HCT116 (cell line): ENCODE measurements around the gene C4A. TPM values are rescaled to one million over a fixed set of nuclear protein-coding genes. Genes with fewer than 3 reads are reported as not detected.

ENCODE experiments used
- ATAC-seq: fragments of 200-7000 bp; cut with Tn5 transposase; 2 replicates; pipeline ENCODE4 v1.9.1; 2020; ENCODE audit warnings: mild to moderate bottlenecking, moderate library complexity
- BruUV-seq: library from RNA; stranded (reverse); fragments of 400-500 nt; replicated peaks from 2 replicates; lab custom pipeline; 2021; lab: Mats Ljungman, UMichigan
- CTCF ChIA-PET: fragments of 300-600 bp; sonication (Branson Sonifier 250); formaldehyde crosslinking; loops from one replicate; lab custom pipeline; 2021; ENCODE audit warnings: antibody characterized with exemption; lab: Charles Lee
- POLR2A ChIA-PET: fragments of 300-600, 350-600 bp; sonication (Branson Sonifier 250); formaldehyde crosslinking; loops from one replicate; lab custom pipeline; 2021; ENCODE audit warnings: antibody characterized with exemption; lab: Charles Lee
- RAD21 ChIA-PET, 2 experiments: fragments of 300-600 bp; sonication (Branson Sonifier 250); formaldehyde crosslinking; loops; one replicate each; lab custom pipeline; 2023; ENCODE audit warnings: low total read pairs in 2 of 2; ENCODE audit not compliant: uncharacterized antibody in 2 of 2, unreplicated experiment in 2 of 2, low non-redundant PET in 1 of 2; lab: Charles Lee
- DNase-seq: peaks from one replicate; pipeline ENCODE4 v3.0.0-alpha.2; 2010; ENCODE audit warnings: low read depth, low spot score
- H2AFZ ChIP-seq: fragments of 200-600 bp; shearing (Covaris generic), sonication (generic); 2 replicates; pipeline ENCODE4 v1.6.1; 2017; ENCODE audit warnings: low read depth, mixed run types, mixed read lengths, antibody characterized with exemption, low read length; ENCODE audit not compliant: poor library complexity, severe bottlenecking
- H3K27ac ChIP-seq: 2 replicates; pipeline ENCODE4 v1.5.1; 2012; ENCODE audit warnings: low read depth, low read length
- H3K27me3 ChIP-seq: fragments of 200-600 bp; sonication (generic); 2 replicates; pipeline ENCODE4 v1.6.1; 2016; ENCODE audit warnings: mixed run types, low read length, mixed read lengths; ENCODE audit not compliant: insufficient read depth
- H3K36me3 ChIP-seq, 2 experiments: fragments of 200-500 bp in 1 of 2; fragments of 200-600 bp in 1 of 2; sonication (Bioruptor generic) in 1 of 2; sonication (generic) in 1 of 2; 2 replicates each; pipeline versions ENCODE4 v1.5.1 to v1.6.1; 2014 to 2016; ENCODE audit warnings: low read length in 2 of 2, inconsistent platforms in 1 of 2, mixed read lengths in 1 of 2, mixed run types in 1 of 2; ENCODE audit not compliant: insufficient read depth in 2 of 2, control insufficient read depth in 1 of 2
- H3K4me1 ChIP-seq, 2 experiments: fragments of 200-600 bp in 1 of 2; sonication (generic) in 1 of 2; 2 replicates each; pipeline versions ENCODE4 v1.5.1 to v1.6.1; 2012 to 2017; ENCODE audit warnings: low read length in 2 of 2, inconsistent platforms in 1 of 2, mild to moderate bottlenecking in 1 of 2, mixed read lengths in 1 of 2, mixed run types in 1 of 2, moderate library complexity in 1 of 2; ENCODE audit not compliant: insufficient read depth in 2 of 2, control insufficient read depth in 1 of 2
- H3K4me2 ChIP-seq: fragments of 200-600 bp; sonication (generic); 2 replicates; pipeline ENCODE4 v1.6.1; 2017; ENCODE audit warnings: mixed run types, low read length, mixed read lengths
- H3K4me3 ChIP-seq, 2 experiments: fragments of 200-600 bp in 1 of 2; sonication (generic) in 1 of 2; replicated peaks in 1 of 2; 2 replicates each; pipeline ENCODE4 v1.5.1; 2011 to 2016; ENCODE audit warnings: low read length in 2 of 2, control low read depth in 1 of 2, low read depth in 1 of 2, mild to moderate bottlenecking in 1 of 2, mixed read lengths in 1 of 2, mixed run types in 1 of 2
- H3K79me2 ChIP-seq: fragments of 200-600 bp; sonication (generic); 2 replicates; pipeline ENCODE4 v1.6.1; 2017; ENCODE audit warnings: mild to moderate bottlenecking, mixed run types, low read length, moderate library complexity, mixed read lengths; ENCODE audit not compliant: insufficient read depth
- H3K9ac ChIP-seq: fragments of 200-600 bp; sonication (generic); 2 replicates; pipeline ENCODE4 v1.6.1; 2016; ENCODE audit warnings: low read length, mixed read lengths
- H3K9me2 ChIP-seq: fragments of 200-600 bp; sonication (generic), shearing (Covaris generic); 2 replicates; pipeline ENCODE4 v1.6.1; 2017; ENCODE audit warnings: mixed run types, mild to moderate bottlenecking, moderate library complexity; ENCODE audit not compliant: insufficient read depth
- H3K9me3 ChIP-seq, 2 experiments: fragments of 200-500 bp in 1 of 2; fragments of 200-600 bp in 1 of 2; sonication (Bioruptor generic) in 1 of 2; sonication (generic) in 1 of 2; 2 replicates each; pipeline ENCODE4 v1.6.1; 2014 to 2017; ENCODE audit warnings: low read length in 2 of 2, mixed read lengths in 2 of 2, inconsistent platforms in 1 of 2, low read depth in 1 of 2, mild to moderate bottlenecking in 1 of 2, mixed run types in 1 of 2, moderate library complexity in 1 of 2; ENCODE audit not compliant: control insufficient read depth in 1 of 2, insufficient read depth in 1 of 2
- H4K20me1 ChIP-seq: fragments of 200-600 bp; sonication (generic), shearing (Covaris generic); 2 replicates; pipeline ENCODE4 v1.6.1; 2017; ENCODE audit warnings: mixed run types, mild to moderate bottlenecking, moderate library complexity; ENCODE audit not compliant: insufficient read depth
- ATF3 ChIP-seq: IDR thresholded peaks from 2 replicates; pipeline ENCODE4 v1.6.1; 2012
- CBX3 ChIP-seq: IDR thresholded peaks from 2 replicates; pipeline ENCODE4 v1.6.1; 2012; ENCODE audit warnings: low read depth
- CEBPB ChIP-seq: IDR thresholded peaks from 2 replicates; pipeline ENCODE4 v1.6.1; 2012; ENCODE audit warnings: low read depth
- EGR1 ChIP-seq: IDR thresholded peaks from 2 replicates; pipeline ENCODE4 v1.6.1; 2012; ENCODE audit warnings: low read depth
- EZH2 ChIP-seq: fragments of 200-600 bp; sonication (generic); IDR thresholded peaks from 2 replicates; pipeline ENCODE4 v1.6.1; 2017; ENCODE audit warnings: antibody characterized with exemption, mixed run types
- POLR2A ChIP-seq: IDR thresholded peaks from 2 replicates; pipeline ENCODE4 v1.7.0; 2011; ENCODE audit warnings: borderline replicate concordance; ENCODE audit not compliant: insufficient read depth, insufficient read length; ENCODE audit errors: extremely low read depth
- REST ChIP-seq: IDR thresholded peaks from 2 replicates; pipeline ENCODE4 v1.6.1; 2012; ENCODE audit warnings: low read depth
- SP1 ChIP-seq: IDR thresholded peaks from 2 replicates; pipeline ENCODE4 v1.6.1; 2012; ENCODE audit warnings: low read depth
- SRF ChIP-seq: IDR thresholded peaks from 2 replicates; pipeline ENCODE4 v1.6.1; 2012; ENCODE audit warnings: low read depth
- TCF7L2 ChIP-seq: IDR thresholded peaks from 2 replicates; pipeline ENCODE4 v1.7.0; 2011; ENCODE audit warnings: borderline replicate concordance, inconsistent platforms; ENCODE audit not compliant: insufficient read depth, insufficient read length; ENCODE audit errors: extremely low read depth
- YY1 ChIP-seq: IDR thresholded peaks from 2 replicates; pipeline ENCODE4 v1.6.1; 2011; ENCODE audit warnings: low read length, low read depth, moderate library complexity, mild to moderate bottlenecking; ENCODE audit not compliant: insufficient replicate concordance; ENCODE audit errors: extremely low read depth
- ZNF274 ChIP-seq: fragments of 200-500 bp; sonication (Bioruptor generic); IDR thresholded peaks from 2 replicates; pipeline ENCODE4 v1.6.1; 2014; ENCODE audit warnings: mild to moderate bottlenecking, low read depth, low read length, inconsistent platforms
- intact Hi-C: fragments of 100-400 bp; cut with micrococcal nuclease; formaldehyde crosslinking; loops from 2 replicates; pipeline ENCODE4 v1.10.0; 2022
- total RNA-seq: library from RNA; stranded (reverse); gene quantifications from one replicate; pipeline ENCODE4 v1.2.1, GENCODE V29; 2021; ENCODE audit not compliant: unreplicated experiment

The C4A gene
- total RNA-seq, 1 experiment from 2014 or later = 5.1 TPM

- ChIA-PET CTCF (no interaction called here), POLR2A (interaction anchor here (1.4 kb wide), 1 partner anchor 8 kb away, joined by 3 read pairs; the partner anchor contains the start of gene SKIC2), RAD21 (no interaction called here)
- intact Hi-C loops = no loop called here
- Histone ChIP-seq H3K36me3 (peaks cover 37 to 45% of the 10 kb centered on the region in 2 experiments; a peak in 3 of 4 replicates), H2AFZ (no peak overlapping the region), H3K4me3 (no peak overlapping the region), H3K9ac (no peak overlapping the region), H3K4me2 (no peak overlapping the region), H3K9me3 (no peaks in the 10 kb centered on the region), H3K27me3 (no peaks in the 10 kb centered on the region), H3K27ac (no peak overlapping the region), H3K4me1 (peaks cover 3 to 14% of the 10 kb centered on the region in 2 experiments; a peak in 3 of 4 replicates), H4K20me1 (no peaks in the 10 kb centered on the region), H3K9me2 (no peaks in the 10 kb centered on the region), H3K79me2 (peaks cover 15% of the 10 kb centered on the region)
- no peak for DNase-seq
- no peak for ATAC-seq
- no TSS peak for BruUV-seq
- TF ChIP-seq EZH2 (no peak), EGR1 (no peak), SRF (no peak), TCF7L2 (no peak), ATF3 (no peak), YY1 (no peak), CBX3 (no peak)
Observed at GRCh38 chr6:31966997-31967925, 14.6 kb upstream of the C4A start.

- no TSS peak for BruUV-seq
- no peak overlapping the region for H3K4me2 ChIP-seq
- H3K27me3 ChIP-seq = no peaks in the 10 kb centered on the region
- H3K27ac ChIP-seq = no peak overlapping the region
- CTCF ChIA-PET = no interaction called here
- no peak overlapping the region for H2AFZ ChIP-seq
- intact Hi-C loops = no loop called here
- no peaks in the 10 kb centered on the region for H4K20me1 ChIP-seq
- POLR2A ChIA-PET = interaction anchor here (1.4 kb wide), 1 partner anchor 9 kb away, joined by 3 read pairs; the partner anchor contains the start of gene SKIC2
- RAD21 ChIA-PET = no interaction called here
- ATAC-seq (no peak), DNase-seq (no peak)
- no peak overlapping the region for H3K9ac ChIP-seq
- no peaks in the 10 kb centered on the region for H3K9me2 ChIP-seq
- H3K79me2 ChIP-seq = peaks cover 20% of the 10 kb centered on the region
- H3K4me3 ChIP-seq = no peak overlapping the region
- peaks cover 31 to 39% of the 10 kb centered on the region in 2 experiments; a peak in 3 of 4 replicates for H3K36me3 ChIP-seq
- peaks cover 3 to 17% of the 10 kb centered on the region in 2 experiments; a peak in 3 of 4 replicates for H3K4me1 ChIP-seq
- H3K9me3 ChIP-seq = no peaks in the 10 kb centered on the region
- TF ChIP-seq ZNF274 (no peak), REST (no peak), POLR2A (no peak), CEBPB (no peak), CBX3 (no peak), SP1 (no peak), YY1 (no peak)
Observed at GRCh38 chr6:31967926-31968320, 13.9 kb upstream of the C4A start.
